Mucosa of gallbladder (tissue), 1 donor: ENCODE results near the gene LAMB3. TPM values are rescaled to one million over a fixed set of nuclear protein-coding genes. Genes with fewer than 3 reads are reported as not detected.

Source experiments
- total RNA-seq: library from RNA; stranded (reverse); gene quantifications from one replicate; pipeline ENCODE4 v1.2.1, GENCODE V29; 2021
- donor health status: DM: no; HTN: no; CAD: no.

LAMB3 gene
- total RNA-seq, 1 donor from 2014 or later = 7.6 TPM

Other genes starting within 250 kb of the LAMB3 start
- gene CAMK1G, start 68.7 kb downstream of the LAMB3 start, total RNA-seq = 0.12 TPM
- gene G0S2, start 23.0 kb upstream of the LAMB3 start, total RNA-seq = 4.6 TPM
- gene HSD11B1, start 52.4 kb upstream of the LAMB3 start, total RNA-seq = 5.7 TPM
- gene TRAF3IP3, start 103.6 kb upstream of the LAMB3 start, total RNA-seq = 8.9 TPM
- 1.8 TPM for gene C1orf74, start 132.1 kb upstream of the LAMB3 start, total RNA-seq
- 104 TPM for gene IRF6, start 153.7 kb upstream of the LAMB3 start, total RNA-seq
- 5.0 TPM for gene UTP25, start 175.5 kb upstream of the LAMB3 start, total RNA-seq